Activated T-helper 2 cell treated with anti-CD3 and anti-CD28 coated beads, Interferon-gamma antibody, Interleukin-2, Interleukin-4, amounts not matched to agents 10 μg/mL and 5 μg/mL and 100 μg/mL, durations not matched to agents 14 hours and 24 hours and 36 hours (primary cell): ENCODE data around the gene SLC4A3. TPM values are rescaled to one million over a fixed set of nuclear protein-coding genes. Genes with fewer than 3 reads are reported as not detected.
"Not testable (repeated sequence)": the region's sequence is repeated elsewhere in the genome, so short reads cannot be mapped to it uniquely, and the experiment has no call there.

Source experiments
- DNase-seq: peaks from one replicate; pipeline ENCODE4 v3.0.0; 2021; ENCODE audit warnings: low spot score
- H3K27ac Mint-ChIP-seq: one replicate; pipeline ENCODE4 v1.8.0; 2021; ENCODE audit warnings: mixed read lengths
- H3K27me3 Mint-ChIP-seq: one replicate; pipeline ENCODE4 v1.8.0; 2021; ENCODE audit warnings: low read depth, mixed read lengths
- H3K36me3 Mint-ChIP-seq: one replicate; pipeline ENCODE4 v1.8.0; 2021; ENCODE audit warnings: low read depth, mixed read lengths
- H3K4me1 Mint-ChIP-seq: one replicate; pipeline ENCODE4 v1.8.0; 2021; ENCODE audit warnings: low read depth, mixed read lengths
- H3K4me3 Mint-ChIP-seq: one replicate; pipeline ENCODE4 v1.8.0; 2021; ENCODE audit warnings: low read depth, mild to moderate bottlenecking, moderate library complexity, mixed read lengths
- H3K9me3 Mint-ChIP-seq: one replicate; pipeline ENCODE4 v1.8.0; 2021; ENCODE audit warnings: mixed read lengths
- intact Hi-C: fragments of 100-400 bp; cut with micrococcal nuclease; formaldehyde crosslinking; loops from one replicate; pipeline ENCODE4 v1.15.1; 2023
- total RNA-seq: library from RNA; stranded (reverse); gene quantifications from 2 replicates; pipeline ENCODE4 v1.2.3, GENCODE V29; 2022

The SLC4A3 gene
- total RNA-seq, 1 donor from 2014 or later: 0.14 TPM

GRCh38 chr2:219651656-219652055 is 24.2 kb downstream of the SLC4A3 start:
- H3K36me3 Mint-ChIP-seq, H3K27ac Mint-ChIP-seq, H3K9me3 Mint-ChIP-seq, intact Hi-C loops, H3K4me3 Mint-ChIP-seq, H3K4me1 Mint-ChIP-seq, DNase-seq: not testable (repeated sequence)
- H3K27me3 Mint-ChIP-seq: peaks cover 15% of the 10 kb centered on the region

- peaks cover 1% of the 10 kb centered on the region for H3K4me1 Mint-ChIP-seq
- intact Hi-C loops: no loop called here
- H3K36me3 Mint-ChIP-seq: no peaks in the 10 kb centered on the region
- H3K27me3 Mint-ChIP-seq: peaks cover 22% of the 10 kb centered on the region
- no peak overlapping the region for H3K4me3 Mint-ChIP-seq
- DNase-seq: no peak
- H3K27ac Mint-ChIP-seq: no peak overlapping the region
- H3K9me3 Mint-ChIP-seq: no peaks in the 10 kb centered on the region
Observed at GRCh38 chr2:219656526-219656925, 29.1 kb downstream of the SLC4A3 start.

GRCh38 chr2:219658196-219658846 is 30.9 kb downstream of the SLC4A3 start:
- H3K4me3 Mint-ChIP-seq: no peak overlapping the region
- intact Hi-C loops: no loop called here
- no peaks in the 10 kb centered on the region for H3K9me3 Mint-ChIP-seq
- H3K27me3 Mint-ChIP-seq: peaks cover 23% of the 10 kb centered on the region
- DNase-seq: no peak
- H3K27ac Mint-ChIP-seq: no peak overlapping the region
- no peaks in the 10 kb centered on the region for H3K36me3 Mint-ChIP-seq
- H3K4me1 Mint-ChIP-seq: peaks cover 1% of the 10 kb centered on the region

- Mint-ChIP-seq H3K27ac (no peak overlapping the region), H3K36me3 (no peaks in the 10 kb centered on the region), H3K4me3 (no peak overlapping the region), H3K4me1 (peaks cover 1% of the 10 kb centered on the region), H3K27me3 (peaks cover 23% of the 10 kb centered on the region), H3K9me3 (no peaks in the 10 kb centered on the region)
- intact Hi-C loops: no loop called here
- DNase-seq: no peak
Observed at GRCh38 chr2:219658874-219659273, 31.4 kb downstream of the SLC4A3 start.

- Mint-ChIP-seq H3K27me3 (peaks cover 16% of the 10 kb centered on the region), H3K36me3 (no peaks in the 10 kb centered on the region), H3K27ac (no peak overlapping the region), H3K9me3 (no peaks in the 10 kb centered on the region), H3K4me3 (no peak overlapping the region), H3K4me1 (peaks cover 1% of the 10 kb centered on the region)
- intact Hi-C loops: no loop called here
- DNase-seq: no peak
Observed at GRCh38 chr2:219661197-219661954, 33.9 kb downstream of the SLC4A3 start.

- H3K9me3 Mint-ChIP-seq: no peaks in the 10 kb centered on the region
- peaks cover 14% of the 10 kb centered on the region for H3K27me3 Mint-ChIP-seq
- intact Hi-C loops: no loop called here
- no peak overlapping the region for H3K4me3 Mint-ChIP-seq
- no peaks in the 10 kb centered on the region for H3K36me3 Mint-ChIP-seq
- DNase-seq: no peak
- H3K4me1 Mint-ChIP-seq: no peaks in the 10 kb centered on the region
- no peak overlapping the region for H3K27ac Mint-ChIP-seq
Observed at GRCh38 chr2:219661955-219662395, 34.5 kb downstream of the SLC4A3 start.

GRCh38 chr2:219662566-219662965 is 35.1 kb downstream of the SLC4A3 start:
- intact Hi-C loops: no loop called here
- H3K27me3 Mint-ChIP-seq: peaks cover 11% of the 10 kb centered on the region
- H3K4me1 Mint-ChIP-seq: no peaks in the 10 kb centered on the region
- no peak overlapping the region for H3K4me3 Mint-ChIP-seq
- no peak overlapping the region for H3K27ac Mint-ChIP-seq
- DNase-seq: no peak
- H3K36me3 Mint-ChIP-seq: no peaks in the 10 kb centered on the region
- no peaks in the 10 kb centered on the region for H3K9me3 Mint-ChIP-seq

GRCh38 chr2:219663116-219663762 is 35.8 kb downstream of the SLC4A3 start:
- DNase-seq: no peak
- intact Hi-C loops: no loop called here

GRCh38 chr2:219664041-219664440 is 36.6 kb downstream of the SLC4A3 start:
- Mint-ChIP-seq H3K9me3 (no peaks in the 10 kb centered on the region), H3K4me1 (no peaks in the 10 kb centered on the region), H3K27ac (no peak overlapping the region), H3K36me3 (no peaks in the 10 kb centered on the region), H3K27me3 (peaks cover 8% of the 10 kb centered on the region), H3K4me3 (no peak overlapping the region)
- no peak for DNase-seq
- intact Hi-C loops: no loop called here

More at GRCh38 chr2:219663116-219663762, 35.8 kb downstream of the SLC4A3 start:
- Mint-ChIP-seq H3K9me3 (no peaks in the 10 kb centered on the region), H3K4me3 (no peak overlapping the region), H3K27me3 (peaks cover 8% of the 10 kb centered on the region), H3K36me3 (no peaks in the 10 kb centered on the region), H3K4me1 (no peaks in the 10 kb centered on the region), H3K27ac (no peak overlapping the region)

- Mint-ChIP-seq H3K27ac (no peak overlapping the region), H3K4me3 (no peak overlapping the region)
- intact Hi-C loops: no loop called here
Observed at GRCh38 chr2:219664944-219665343, 37.5 kb downstream of the SLC4A3 start.

GRCh38 chr2:219665926-219666325 is 38.5 kb downstream of the SLC4A3 start:
- no peak overlapping the region for H3K4me3 Mint-ChIP-seq
- intact Hi-C loops: no loop called here
- H3K9me3 Mint-ChIP-seq: no peaks in the 10 kb centered on the region
- DNase-seq: no peak
- no peaks in the 10 kb centered on the region for H3K4me1 Mint-ChIP-seq
- peaks cover 7% of the 10 kb centered on the region for H3K27me3 Mint-ChIP-seq
- H3K27ac Mint-ChIP-seq: no peak overlapping the region
- H3K36me3 Mint-ChIP-seq: no peaks in the 10 kb centered on the region

More at GRCh38 chr2:219664944-219665343, 37.5 kb downstream of the SLC4A3 start:
- Mint-ChIP-seq H3K9me3 (no peaks in the 10 kb centered on the region), H3K27me3 (peaks cover 11% of the 10 kb centered on the region), H3K36me3 (no peaks in the 10 kb centered on the region), H3K4me1 (no peaks in the 10 kb centered on the region)
- no peak for DNase-seq

GRCh38 chr2:219668316-219668715 is 40.9 kb downstream of the SLC4A3 start:
- Mint-ChIP-seq H3K36me3 (no peaks in the 10 kb centered on the region), H3K27ac (no peak overlapping the region), H3K4me3 (no peak overlapping the region), H3K4me1 (no peaks in the 10 kb centered on the region), H3K27me3 (peaks cover 5% of the 10 kb centered on the region), H3K9me3 (no peaks in the 10 kb centered on the region)
- intact Hi-C loops: no loop called here
- DNase-seq: no peak

GRCh38 chr2:219670386-219670785 is 43.0 kb downstream of the SLC4A3 start:
- no peak overlapping the region for H3K27ac Mint-ChIP-seq
- no peak for DNase-seq
- intact Hi-C loops: no loop called here
- no peak overlapping the region for H3K4me3 Mint-ChIP-seq
- peaks cover 5% of the 10 kb centered on the region for H3K27me3 Mint-ChIP-seq
- H3K36me3 Mint-ChIP-seq: no peaks in the 10 kb centered on the region
- H3K4me1 Mint-ChIP-seq: no peaks in the 10 kb centered on the region
- H3K9me3 Mint-ChIP-seq: no peaks in the 10 kb centered on the region
